GM18520 (cell line): Measurements from ENCODE around the gene SEC63.
"Not testable (repeated sequence)": the region's sequence is repeated elsewhere in the genome, so short reads cannot be mapped to it uniquely, and the experiment has no call there.

Experiments
- ATAC-seq: cut with Tn5 transposase; IDR thresholded peaks from one replicate; pipeline ENCODE4 v1.9.1; 2021; ENCODE audit not compliant: unreplicated experiment

SEC63 gene

DNA sequence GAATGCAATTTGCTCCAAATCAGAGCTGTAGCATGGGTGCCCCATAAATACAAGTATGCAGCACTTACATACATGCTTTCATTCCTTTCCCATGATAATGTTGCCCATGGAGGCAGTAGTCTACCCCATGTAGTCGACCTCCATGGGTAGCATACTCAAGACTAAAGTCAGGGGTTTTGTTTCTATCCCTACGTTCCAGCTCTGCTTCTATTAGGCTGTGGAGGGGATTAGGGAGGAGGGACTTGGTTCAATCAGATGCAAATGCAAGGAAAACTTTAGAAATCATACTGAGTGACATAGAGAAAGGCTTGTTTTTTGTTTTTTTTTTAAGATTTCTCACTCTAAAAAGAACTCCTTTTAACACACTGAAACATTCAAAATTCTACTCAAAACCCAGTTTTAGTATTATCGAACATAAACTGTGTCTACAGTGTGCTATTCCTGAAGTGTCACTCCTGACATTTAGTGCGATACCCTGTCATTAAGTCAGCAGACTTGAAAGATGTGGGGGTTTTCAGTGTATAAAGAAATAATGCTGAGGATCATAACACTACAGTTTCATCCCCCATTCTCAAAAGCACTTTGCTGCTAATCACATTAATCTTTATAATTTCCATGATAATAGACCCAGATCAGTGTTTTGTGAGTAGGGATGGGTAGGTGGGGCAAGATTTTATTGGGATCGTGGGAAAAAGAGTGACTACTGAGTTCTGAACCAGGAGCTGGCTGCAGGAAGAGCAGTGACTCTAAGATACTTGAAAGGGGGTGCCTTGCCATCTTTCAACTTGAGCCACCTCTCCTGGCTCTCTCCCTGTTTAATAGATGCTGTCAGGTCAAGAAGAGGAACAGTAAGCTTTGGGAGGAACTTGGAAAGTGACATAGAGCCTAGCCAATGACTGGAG is 93.5 kb downstream of the SEC63 start:
- ATAC-seq = no peak

DNA sequence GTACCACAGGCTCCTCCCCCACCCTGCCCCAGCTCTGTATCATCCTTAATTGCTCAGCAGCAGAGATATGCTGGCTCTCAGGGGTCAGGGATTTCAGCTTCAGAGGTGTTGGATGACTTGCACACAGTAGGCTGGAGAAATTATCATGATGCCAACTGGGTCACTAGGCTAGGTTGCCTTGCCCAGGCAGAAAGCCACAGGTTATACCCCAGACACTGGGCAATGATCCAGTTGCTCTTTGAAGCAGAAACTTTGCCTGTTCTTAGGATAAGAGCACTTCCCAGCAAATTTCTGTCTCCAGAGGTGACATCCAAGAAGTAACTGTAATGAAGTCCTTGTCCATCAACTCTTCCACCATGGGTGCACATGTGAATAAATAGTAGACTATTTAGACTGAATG is 95.6 kb downstream of the SEC63 start:
- no peak for ATAC-seq

DNA sequence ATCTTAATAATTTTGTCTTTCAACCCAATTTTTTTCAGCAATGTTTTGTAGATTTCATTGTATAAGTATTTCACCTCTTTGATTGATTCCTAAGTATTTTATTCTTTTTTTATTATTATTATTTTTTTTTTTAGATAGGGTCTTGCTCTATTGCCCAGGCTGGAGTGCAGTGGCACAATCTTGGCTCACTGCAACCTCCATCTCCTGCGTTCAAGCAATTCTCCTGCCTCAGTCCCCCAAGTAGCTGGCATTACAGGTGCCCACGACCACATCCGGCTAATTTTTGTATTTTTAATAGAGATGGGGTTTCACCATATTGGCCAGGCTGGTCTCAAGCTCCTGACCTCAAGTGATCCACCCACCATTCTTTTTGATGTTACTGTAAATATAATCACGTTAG is 97.0 kb downstream of the SEC63 start:
- ATAC-seq = not testable (repeated sequence)

DNA sequence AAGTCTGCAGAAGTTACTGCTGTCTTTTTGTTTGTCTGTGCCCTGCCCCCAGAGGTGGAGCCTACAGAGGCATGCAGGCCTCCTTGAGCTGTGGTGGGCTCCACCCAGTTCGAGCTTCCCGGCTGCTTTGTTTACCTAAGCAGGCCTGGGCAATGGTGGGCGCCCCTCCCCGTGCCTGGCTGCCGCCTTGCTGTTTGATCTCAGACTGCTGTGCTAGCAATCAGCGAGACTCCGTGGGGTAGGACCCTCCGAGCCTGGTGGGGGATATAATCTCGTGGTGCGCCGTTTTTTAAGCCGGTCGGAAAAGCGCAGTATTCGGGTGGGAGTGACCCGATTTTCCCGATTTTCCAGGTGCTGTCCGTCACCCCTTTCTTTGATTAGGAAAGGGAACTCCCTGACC is 97.9 kb downstream of the SEC63 start:
- not testable (repeated sequence) for ATAC-seq

DNA sequence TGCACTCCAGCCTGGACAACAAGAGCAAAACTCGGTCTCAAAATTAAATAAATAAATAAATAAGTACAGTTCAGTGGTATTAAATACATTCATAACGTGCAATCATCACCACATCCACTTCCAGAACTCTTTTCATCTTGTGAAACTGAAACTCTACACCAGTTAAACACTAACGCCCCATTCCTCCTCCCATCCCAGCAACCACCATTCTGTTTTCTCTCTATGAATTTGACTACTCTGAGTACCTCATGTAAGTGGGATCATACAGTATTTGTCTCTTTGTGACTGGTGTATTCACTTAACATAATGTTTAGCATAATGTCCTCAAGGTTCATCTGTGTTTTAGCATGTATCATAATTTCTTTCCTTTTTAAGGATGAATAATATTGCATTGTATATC is 104.8 kb downstream of the SEC63 start:
- no peak for ATAC-seq

DNA sequence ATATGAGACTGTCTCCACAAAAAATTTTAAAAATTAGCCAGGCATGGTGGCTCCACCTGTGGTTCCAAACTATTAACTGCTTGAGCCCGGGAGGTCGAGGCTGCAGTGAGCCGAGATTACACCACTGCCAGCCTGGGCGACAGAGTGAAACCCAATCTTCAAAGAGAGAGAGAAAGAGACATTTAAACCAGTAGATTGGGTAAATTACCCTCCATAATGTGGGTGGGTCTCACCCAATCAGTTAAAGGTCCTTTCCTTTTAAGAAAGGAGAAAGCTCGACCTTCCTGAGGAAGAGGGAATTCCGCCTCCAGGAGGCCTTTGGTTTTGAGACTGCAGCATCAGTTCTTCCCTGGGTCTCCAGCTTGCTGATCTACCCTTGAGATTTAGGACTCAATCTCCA is 108.7 kb downstream of the SEC63 start:
- no peak for ATAC-seq

DNA sequence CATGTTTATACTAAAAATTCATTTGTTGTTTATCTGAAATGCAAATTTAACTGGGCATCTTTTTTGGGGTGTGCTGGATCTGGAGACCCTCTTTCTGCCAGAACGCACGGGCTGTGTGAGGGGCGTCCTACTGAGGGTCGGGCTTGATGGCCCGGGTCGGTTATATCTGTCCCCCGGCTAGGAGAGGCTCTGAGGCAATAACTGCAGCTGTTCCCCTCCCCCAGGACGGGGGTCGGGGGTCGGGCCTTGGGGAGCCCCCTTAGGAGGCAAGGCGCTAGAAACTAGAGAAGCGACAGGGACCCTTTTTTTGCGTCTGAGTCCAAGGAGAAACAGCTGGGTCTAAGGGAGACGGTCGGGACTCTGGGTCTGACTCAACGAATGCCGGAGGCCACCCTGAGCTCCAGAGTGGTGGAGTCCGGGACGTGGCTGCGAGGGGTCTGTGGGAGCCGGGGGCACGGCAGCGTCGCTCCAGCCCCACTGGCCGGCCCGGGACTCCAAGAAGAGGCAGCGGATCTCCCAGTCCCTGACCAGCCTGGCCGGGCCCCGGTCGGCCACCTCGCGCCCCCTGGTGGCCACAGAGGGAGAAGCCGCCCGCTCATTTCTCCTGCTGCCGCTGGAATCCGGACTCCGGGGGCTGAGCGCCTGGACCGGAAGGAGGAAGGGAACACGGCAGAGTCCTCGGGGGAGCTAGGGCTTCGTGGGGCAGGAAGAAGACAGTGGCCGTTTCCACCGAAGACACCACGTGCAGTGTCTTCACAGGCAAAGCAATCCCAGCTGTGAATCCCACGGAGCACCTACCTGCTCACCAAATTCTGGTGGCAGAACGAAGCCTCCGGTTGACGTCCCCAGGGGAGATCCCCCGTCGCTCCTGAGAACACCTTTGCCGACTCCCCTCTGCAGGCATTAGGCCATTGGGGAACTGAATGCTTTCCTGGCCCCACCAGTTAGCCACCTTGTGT is 109.9 kb downstream of the SEC63 start:
- no peak for ATAC-seq

DNA sequence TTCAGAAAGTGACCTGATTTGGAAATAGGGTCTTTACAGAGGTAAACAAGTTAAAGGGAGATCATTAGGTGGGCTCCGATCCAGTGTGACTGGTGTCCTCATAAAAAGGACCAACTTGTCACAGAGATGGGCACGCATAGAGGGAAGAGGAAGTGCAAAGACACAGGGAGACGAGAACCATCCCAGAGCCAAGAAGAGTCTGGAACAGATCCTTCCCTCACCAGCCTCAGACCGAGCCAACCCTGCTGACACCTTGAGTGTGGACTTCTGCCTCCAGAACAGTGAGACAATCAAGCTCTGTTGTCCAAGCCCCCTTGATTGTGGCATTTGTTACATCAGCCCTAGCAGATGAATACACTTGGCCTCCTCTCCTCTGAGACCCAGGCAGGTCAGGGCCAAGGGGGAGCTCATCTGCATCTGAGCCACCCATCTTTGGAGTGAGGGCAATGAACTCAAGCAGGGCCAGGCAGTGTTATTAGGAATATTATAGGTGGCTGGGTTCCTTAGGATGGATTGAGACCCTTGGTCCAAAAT is 111.7 kb downstream of the SEC63 start:
- ATAC-seq = no peak

DNA sequence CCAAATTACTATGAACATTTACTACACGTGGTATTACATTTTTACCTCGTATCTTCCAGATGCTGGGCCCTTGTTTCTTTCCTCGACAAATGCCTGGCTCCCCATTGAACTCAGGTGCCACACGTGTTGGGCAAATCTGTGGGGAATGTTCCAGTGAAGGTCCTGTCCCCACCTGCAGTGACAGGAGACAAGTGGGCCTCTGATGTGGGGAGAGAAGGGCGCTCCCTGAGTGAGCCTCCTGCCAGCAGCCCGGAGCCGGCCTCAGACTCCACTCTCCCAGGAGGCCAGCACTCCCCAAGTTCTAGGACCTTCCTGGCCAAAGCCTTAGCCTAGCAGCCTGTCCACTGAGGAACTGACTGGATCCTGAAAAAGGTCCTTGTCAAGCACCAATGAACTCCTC is 112.2 kb downstream of the SEC63 start:
- no peak for ATAC-seq

DNA sequence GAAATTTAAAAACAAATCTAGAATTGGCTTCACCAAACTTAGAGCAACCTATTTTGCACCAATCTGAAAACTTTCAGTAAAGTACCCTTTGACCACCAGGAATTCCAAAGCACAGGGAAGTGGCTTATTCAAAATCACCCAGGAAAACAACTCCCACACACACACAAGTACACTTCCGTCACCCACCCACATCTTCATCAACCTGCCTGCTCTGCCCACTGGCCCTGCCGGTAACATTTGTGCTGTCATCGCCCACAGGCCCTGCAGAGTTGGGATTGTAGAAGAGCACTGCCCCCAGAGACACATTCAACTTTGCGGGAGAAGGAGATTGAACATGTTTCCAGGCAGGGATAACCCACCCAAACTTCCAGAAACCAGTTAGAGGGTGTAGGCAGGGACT is 114.6 kb downstream of the SEC63 start:
- ATAC-seq = no peak

DNA sequence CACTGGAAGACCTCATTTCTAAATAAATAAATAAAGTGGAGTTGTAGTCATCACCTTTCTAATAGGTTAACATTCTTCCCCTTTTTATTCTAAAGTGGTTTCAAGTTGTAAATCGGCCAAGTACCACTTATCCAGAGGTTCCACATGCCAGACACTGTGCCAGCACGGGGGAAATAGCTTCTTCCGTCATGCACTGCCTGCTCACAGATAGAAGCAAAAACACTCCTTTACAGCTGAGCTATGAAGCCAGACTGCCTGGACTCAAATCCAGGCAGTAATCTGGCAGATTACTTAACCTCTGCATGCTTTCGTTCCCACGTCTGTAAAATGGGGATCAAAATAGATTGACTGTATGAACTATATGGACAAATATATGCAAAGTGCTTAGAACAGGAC is 116.7 kb downstream of the SEC63 start:
- no peak for ATAC-seq

DNA sequence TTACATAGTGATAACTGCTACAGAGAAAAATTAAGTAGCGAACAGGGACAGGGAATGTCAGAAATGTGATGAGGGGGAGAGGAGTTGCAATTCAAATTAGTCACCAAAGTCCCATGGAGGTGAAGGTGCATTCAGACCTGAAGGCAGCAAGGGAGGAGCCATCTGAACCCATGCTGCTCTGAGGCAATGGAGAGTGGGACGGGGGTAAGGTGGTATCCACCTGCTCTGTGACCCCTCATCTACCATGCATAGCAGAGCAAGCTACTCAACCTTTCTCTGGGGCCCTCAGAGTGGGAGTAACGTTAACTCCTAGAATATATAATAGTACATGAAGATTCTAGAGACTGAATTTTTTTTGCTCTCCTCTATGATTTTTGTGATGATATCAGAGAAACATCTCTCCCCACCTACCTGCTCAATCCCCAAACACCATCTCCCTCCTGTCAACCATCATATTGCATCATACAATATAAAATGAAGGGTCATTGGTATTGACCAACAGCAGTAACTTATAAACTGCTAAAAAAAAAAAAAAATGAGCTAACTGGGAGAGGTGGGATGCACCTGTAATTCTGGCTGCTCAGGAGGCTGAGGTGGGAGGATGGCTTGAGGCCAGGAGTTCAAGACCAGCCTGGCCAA is 117.3 kb downstream of the SEC63 start:
- ATAC-seq = no peak

DNA sequence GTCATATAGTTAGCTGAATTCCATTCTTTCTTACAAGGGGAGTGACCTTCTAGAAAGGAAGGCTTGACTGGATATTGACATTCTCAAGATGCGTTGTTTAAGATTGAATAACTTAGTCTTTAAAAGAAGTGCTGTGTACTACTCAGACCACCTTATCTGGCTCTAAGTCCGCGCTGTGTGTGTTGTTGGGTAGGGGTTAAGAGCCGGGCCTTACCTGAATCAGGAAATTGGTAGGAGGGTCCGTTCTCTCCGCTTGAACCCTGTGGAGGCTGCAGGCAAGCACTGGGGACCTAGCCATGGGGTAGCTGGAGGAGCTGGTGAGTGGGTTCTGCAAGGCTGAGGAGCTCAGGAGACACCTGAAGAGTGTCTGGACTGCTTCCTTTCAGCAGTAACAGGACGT is 124.9 kb downstream of the SEC63 start:
- no peak for ATAC-seq

DNA sequence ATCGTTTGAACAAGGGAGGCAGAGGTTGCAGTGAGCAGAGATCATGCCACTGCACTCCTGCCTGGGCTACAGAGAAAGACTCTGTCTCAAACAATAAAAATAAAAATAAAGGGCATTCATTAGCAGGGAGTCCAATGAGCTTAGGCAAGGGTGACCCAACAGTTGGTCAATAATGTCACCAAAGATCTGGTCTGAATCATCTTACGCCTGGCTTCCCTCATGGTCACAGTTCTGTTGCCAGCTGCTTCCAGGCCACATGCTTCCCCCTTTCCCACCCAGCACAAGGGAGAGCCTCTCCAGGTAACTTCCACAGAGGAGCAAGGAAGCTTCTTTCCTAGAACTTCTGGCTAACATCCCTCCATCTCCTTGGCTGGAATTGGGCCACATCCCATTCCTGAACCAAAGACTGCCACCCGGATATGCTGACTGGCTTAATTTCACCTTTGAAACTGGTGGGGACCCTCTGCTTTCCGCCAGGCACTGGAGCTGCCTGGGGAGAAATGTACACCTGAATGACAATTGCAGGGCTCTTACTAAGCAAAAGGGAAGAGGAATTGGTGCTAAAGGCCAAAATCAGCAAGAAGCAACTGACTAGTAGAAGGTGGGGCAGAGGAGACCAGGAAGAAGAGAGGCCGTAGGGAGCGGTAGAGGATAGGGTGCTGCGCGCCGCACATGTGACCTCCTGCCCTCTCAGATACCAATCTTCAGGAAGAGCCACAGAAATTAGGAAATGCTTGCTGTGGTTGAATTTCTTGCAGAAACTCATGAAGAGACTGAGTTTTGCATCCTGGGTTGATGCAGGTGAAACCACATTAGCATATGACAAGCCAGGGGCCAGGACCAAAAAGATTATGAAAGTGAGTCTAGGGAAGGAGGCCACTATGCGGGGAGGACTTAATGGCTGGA is 125.6 kb downstream of the SEC63 start:
- ATAC-seq = no peak

DNA sequence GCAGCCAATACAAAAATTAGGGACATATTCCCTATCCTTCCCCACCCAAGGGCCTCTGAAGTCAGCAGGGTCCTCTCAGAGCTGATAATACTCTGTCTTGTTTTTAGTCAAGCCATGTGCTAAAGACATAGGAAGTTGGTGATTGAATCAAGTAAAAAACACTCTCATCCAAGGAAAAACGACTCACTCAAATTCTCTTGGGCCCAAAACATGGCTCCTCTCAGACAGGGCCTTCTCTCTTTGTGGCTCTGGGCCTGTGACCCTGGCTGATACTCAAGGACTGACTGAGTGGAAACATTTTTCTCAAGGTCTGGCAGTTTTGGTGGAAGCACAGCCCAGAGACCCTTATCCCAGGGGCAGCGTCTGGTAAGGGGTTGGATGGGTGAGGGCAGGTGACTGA is 127.9 kb downstream of the SEC63 start:
- no peak for ATAC-seq

DNA sequence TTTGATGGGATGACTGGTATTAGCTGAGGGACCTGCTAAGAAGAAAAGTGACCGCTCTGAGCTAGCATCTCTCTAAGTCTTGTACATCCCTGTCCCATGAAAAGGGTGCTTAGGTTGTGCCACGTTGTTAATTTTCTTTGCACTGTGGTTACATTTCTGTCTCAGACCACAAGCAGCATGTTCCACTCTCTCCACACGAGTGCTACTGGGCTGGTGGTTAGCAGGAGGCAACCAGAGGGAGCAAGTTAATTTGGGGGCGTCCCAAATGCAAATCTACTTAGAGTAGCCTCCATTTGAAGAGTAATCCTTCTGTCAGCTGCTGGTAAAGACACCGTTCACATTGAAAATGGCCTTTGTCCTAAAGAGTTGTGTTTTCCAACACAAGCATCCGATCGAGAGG is 130.5 kb downstream of the SEC63 start:
- ATAC-seq = no peak

DNA sequence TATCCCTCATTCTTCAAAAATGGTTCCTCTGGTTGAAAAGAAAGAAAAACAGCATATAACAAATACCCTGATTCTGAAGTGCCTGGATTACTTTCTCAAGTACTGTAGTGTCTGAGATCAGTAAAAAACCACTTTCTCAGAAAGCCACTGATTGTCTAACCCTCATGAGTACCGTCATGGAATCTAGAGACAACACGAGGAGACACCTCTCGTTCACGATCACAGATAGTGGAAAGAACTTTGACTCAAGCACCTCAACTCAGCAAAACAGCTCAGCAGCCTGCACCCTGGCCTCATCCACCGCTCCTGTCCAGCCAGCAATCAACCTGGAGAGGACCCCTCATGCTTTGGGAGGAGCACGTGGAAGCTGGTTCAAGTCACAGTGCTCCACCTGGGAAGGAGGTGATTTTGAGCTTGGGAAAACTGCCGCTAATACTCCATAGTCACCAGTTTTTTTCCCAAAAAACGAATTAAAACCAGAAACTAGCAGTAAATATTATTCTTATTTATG is 134.9 kb downstream of the SEC63 start:
- ATAC-seq = no peak

DNA sequence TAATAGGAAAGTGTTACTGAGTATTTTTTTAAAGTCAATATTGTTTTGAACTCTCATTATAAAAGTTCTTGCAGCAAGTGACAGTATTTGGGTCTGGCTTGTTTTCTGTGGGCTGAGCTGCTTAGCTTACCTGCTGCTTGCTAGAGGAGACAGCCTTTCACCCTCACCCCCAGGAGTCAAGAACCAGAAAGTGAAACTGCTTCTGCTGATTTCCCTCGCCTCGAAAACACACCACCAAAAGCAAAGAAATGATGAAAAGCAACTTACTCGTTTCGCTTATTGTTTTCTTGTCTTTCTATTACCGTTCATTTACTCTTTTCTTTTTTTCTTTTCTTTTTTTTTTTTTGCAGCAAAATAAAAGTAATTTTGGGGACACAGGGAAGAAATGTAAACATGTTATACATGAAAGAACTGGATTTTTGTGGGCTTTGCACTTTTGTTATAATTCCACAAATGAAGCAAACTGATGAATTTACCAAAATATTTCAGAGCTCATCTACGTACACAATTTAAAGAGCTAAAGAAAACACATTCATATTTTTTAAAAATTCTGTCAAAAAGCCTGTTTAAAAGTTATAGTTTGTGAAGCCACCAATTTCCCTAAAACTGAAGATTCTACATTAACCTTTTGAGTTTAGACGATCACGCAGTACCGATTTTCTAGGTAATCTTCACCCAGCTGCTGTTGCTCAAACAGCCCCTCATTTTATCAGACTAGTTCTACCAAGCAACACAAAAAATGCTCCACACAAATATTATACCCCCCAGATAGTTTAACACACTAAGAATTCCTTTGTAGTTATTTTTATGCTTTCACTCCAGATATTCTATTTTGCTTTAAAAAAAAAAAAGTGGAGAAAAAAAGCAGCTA is 135.6 kb downstream of the SEC63 start:
- ATAC-seq = peak; percentile 29

DNA sequence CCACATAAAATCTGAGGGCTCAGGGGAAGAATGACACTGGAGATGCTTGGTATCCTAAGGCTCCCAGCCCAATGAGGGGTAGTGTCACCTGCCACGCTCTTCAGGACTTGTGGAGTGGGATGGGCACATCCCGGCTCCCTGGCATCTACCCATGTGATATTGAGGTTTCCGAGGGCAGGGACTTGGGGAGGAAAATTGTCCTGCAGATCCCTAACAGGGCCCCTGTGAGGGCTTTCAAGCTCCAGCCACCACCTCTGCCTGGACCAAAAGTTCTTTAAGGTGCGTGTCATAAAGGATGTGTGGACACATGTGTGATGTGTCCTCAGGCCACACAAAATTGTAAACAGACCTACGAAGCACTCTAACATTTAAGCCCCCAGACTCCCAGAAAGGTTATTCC is 136.4 kb downstream of the SEC63 start:
- no peak for ATAC-seq
